SK-N-SH treated with all-trans-retinoic acid at 6 μM for 48 hours (cell line): ENCODE data around the gene RASSF4.

Experiments used
- ATAC-seq: fragments of 200-7000 bp; cut with Tn5 transposase; 3 replicates; pipeline ENCODE4 v1.9.1; 2020; ENCODE audit warnings: mild to moderate bottlenecking, moderate library complexity
- ARNTL ChIP-seq: fragments of 450-650 bp; formaldehyde crosslinking; IDR thresholded peaks from 2 replicates; pipeline ENCODE4 v1.5.0; 2020; ENCODE audit warnings: low read depth, mild to moderate bottlenecking, moderate library complexity, borderline replicate concordance
- BACH2 ChIP-seq: fragments of 250-450 bp; sonication (Bioruptor Pico); IDR thresholded peaks from 2 replicates; pipeline ENCODE4 v1.9.0; 2021; ENCODE audit warnings: mild to moderate bottlenecking, borderline replicate concordance
- CSDC2 ChIP-seq: fragments of 250-450 bp; sonication (Bioruptor Pico); IDR thresholded peaks from 2 replicates; pipeline ENCODE4 v1.5.0; 2020; ENCODE audit warnings: mild to moderate bottlenecking, moderate library complexity
- GLIS3 ChIP-seq: fragments of 250-450 bp; sonication (Bioruptor Pico); IDR thresholded peaks from 2 replicates; pipeline ENCODE4 v1.5.0; 2020; ENCODE audit warnings: mild to moderate bottlenecking, moderate library complexity
- OSR1 ChIP-seq: fragments of 250-450 bp; sonication (Bioruptor Pico); IDR thresholded peaks from 2 replicates; pipeline ENCODE4 v1.8.0; 2022; ENCODE audit warnings: moderate library complexity, mild to moderate bottlenecking, inconsistent platforms
- PPARA ChIP-seq: fragments of 250-450 bp; sonication (Bioruptor Pico); IDR thresholded peaks from 2 replicates; pipeline ENCODE4 v1.5.0; 2020; ENCODE audit warnings: mild to moderate bottlenecking, borderline replicate concordance
- RARB ChIP-seq: fragments of 250-450 bp; sonication (Bioruptor Pico); IDR thresholded peaks from 2 replicates; pipeline ENCODE4 v1.8.0; 2021; ENCODE audit warnings: mild to moderate bottlenecking, moderate library complexity
- SNAI2 ChIP-seq: fragments of 250-450 bp; sonication (Bioruptor Pico); IDR thresholded peaks from 2 replicates; pipeline ENCODE4 v1.5.0; 2020; ENCODE audit warnings: mild to moderate bottlenecking, moderate library complexity
- TCF4 ChIP-seq: fragments of 250-450 bp; sonication (Bioruptor Pico); IDR thresholded peaks from 2 replicates; pipeline ENCODE4 v1.8.0; 2021; ENCODE audit warnings: mild to moderate bottlenecking, moderate library complexity, borderline replicate concordance
- TOX ChIP-seq: fragments of 250-450 bp; sonication (Bioruptor Pico); IDR thresholded peaks from 2 replicates; pipeline ENCODE4 v1.8.0; 2021; ENCODE audit warnings: mild to moderate bottlenecking, moderate library complexity, borderline replicate concordance
- ZC3H10 ChIP-seq: fragments of 250-450 bp; sonication (Bioruptor Pico); IDR thresholded peaks from 2 replicates; pipeline ENCODE4 v1.5.1; 2021; ENCODE audit warnings: mild to moderate bottlenecking, moderate library complexity
- ZFP3 ChIP-seq: fragments of 250-450 bp; sonication (Bioruptor Pico); IDR thresholded peaks from 2 replicates; pipeline ENCODE4 v1.5.0; 2020; ENCODE audit warnings: mild to moderate bottlenecking, moderate library complexity
- ZFP30 ChIP-seq: fragments of 450-650 bp; formaldehyde crosslinking; IDR thresholded peaks from 2 replicates; pipeline ENCODE4 v1.5.0; 2022; ENCODE audit warnings: mild to moderate bottlenecking, moderate library complexity
- ZNF565 ChIP-seq: fragments of 450-650 bp; formaldehyde crosslinking; conservative IDR thresholded peaks from 2 replicates; pipeline ENCODE4 v1.5.0; 2020; ENCODE audit warnings: low read depth, mild to moderate bottlenecking, moderate library complexity
- ZNF70 ChIP-seq: fragments of 450-650 bp; formaldehyde crosslinking; IDR thresholded peaks from 2 replicates; pipeline ENCODE4 v1.5.0; 2020; ENCODE audit warnings: mild to moderate bottlenecking, moderate library complexity
- ZNF8 ChIP-seq: fragments of 450-650 bp; formaldehyde crosslinking; IDR thresholded peaks from 2 replicates; pipeline ENCODE4 v1.5.0; 2020; ENCODE audit warnings: mild to moderate bottlenecking, moderate library complexity
- TF ChIP-seq, protein P1 (sequence below): fragments of 250-450 bp; sonication (Bioruptor Pico); IDR thresholded peaks from 2 replicates; pipeline ENCODE4 v1.5.1; 2020; ENCODE audit warnings: low read depth, mild to moderate bottlenecking, moderate library complexity
- TF ChIP-seq, protein P2 (sequence below): fragments of 250-450 bp; sonication (Bioruptor Pico); IDR thresholded peaks from 2 replicates; pipeline ENCODE4 v1.5.1; 2021; ENCODE audit warnings: mild to moderate bottlenecking, moderate library complexity
- TF ChIP-seq, protein P3 (sequence below): fragments of 250-450 bp; sonication (Bioruptor Pico); IDR thresholded peaks from 2 replicates; pipeline ENCODE4 v1.8.0; 2020; ENCODE audit warnings: mild to moderate bottlenecking, moderate library complexity, borderline replicate concordance
- TF ChIP-seq, protein P4 (sequence below): fragments of 250-450 bp; sonication (Bioruptor Pico); IDR thresholded peaks from 2 replicates; pipeline ENCODE4 v1.8.0; 2021; ENCODE audit warnings: low read depth, mild to moderate bottlenecking, moderate library complexity, borderline replicate concordance
- TF ChIP-seq, protein P5 (sequence below): fragments of 250-450 bp; sonication (Bioruptor Pico); IDR thresholded peaks from 2 replicates; pipeline ENCODE4 v1.5.0; 2020; ENCODE audit warnings: mild to moderate bottlenecking, moderate library complexity

The RASSF4 gene

DNA sequence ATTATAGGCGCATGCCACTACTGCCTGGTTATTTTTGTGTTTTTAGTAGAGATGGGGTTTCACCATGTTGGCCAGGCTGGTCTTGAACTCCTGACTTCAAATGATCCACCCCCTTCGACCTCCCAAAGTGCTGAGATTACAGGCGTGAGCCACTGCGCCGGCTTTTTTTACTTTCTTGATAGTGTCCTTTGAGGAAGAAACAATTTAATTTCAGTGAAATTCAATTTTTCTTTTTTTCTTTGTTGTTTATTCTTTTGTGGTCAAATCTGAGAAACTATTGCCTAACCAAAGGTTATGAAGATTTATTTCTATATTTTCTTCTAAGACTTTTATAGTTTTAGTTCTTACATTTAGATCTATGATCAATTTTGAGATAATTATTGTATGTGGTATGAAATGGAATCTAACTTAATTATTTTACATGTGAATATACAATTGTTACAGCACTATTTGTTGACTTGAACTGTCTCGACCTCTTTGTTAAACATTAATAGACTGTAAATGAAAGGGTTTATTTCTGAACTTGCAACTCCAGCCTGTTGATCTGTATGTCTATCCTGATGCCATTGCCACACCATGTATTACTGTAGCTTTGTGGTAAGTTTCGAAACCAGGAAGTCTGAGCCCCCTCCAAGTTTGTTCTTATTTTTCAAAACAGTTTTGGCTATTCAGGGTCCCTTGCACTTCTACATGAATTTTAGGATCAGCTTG is 19.8 kb upstream of the RASSF4 start:
- TF ChIP-seq, protein P1, sequence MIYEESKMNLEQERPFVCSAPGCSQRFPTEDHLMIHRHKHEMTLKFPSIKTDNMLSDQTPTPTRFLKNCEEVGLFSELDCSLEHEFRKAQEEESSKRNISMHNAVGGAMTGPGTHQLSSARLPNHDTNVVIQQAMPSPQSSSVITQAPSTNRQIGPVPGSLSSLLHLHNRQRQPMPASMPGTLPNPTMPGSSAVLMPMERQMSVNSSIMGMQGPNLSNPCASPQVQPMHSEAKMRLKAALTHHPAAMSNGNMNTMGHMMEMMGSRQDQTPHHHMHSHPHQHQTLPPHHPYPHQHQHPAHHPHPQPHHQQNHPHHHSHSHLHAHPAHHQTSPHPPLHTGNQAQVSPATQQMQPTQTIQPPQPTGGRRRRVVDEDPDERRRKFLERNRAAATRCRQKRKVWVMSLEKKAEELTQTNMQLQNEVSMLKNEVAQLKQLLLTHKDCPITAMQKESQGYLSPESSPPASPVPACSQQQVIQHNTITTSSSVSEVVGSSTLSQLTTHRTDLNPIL = no peak
- TF ChIP-seq RARB (no peak), CSDC2 (CRISPR knock-in tag) (no peak), TCF4 (CRISPR knock-in tag) (no peak), OSR1 (CRISPR knock-in tag) (no peak), ZNF565 (CRISPR knock-in tag) (no peak), ARNTL (CRISPR knock-in tag) (no peak), TOX (CRISPR knock-in tag) (no peak), SNAI2 (CRISPR knock-in tag) (no peak), ZFP3 (no peak), ZNF70 (no peak), BACH2 (CRISPR knock-in tag) (no peak), ZFP30 (CRISPR knock-in tag) (no peak), ZC3H10 (no peak), PPARA (CRISPR knock-in tag) (no peak)
- TF ChIP-seq, protein P2, sequence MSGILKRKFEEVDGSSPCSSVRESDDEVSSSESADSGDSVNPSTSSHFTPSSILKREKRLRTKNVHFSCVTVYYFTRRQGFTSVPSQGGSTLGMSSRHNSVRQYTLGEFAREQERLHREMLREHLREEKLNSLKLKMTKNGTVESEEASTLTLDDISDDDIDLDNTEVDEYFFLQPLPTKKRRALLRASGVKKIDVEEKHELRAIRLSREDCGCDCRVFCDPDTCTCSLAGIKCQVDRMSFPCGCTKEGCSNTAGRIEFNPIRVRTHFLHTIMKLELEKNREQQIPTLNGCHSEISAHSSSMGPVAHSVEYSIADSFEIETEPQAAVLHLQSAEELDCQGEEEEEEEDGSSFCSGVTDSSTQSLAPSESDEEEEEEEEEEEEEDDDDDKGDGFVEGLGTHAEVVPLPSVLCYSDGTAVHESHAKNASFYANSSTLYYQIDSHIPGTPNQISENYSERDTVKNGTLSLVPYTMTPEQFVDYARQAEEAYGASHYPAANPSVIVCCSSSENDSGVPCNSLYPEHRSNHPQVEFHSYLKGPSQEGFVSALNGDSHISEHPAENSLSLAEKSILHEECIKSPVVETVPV = no peak
- TF ChIP-seq, protein P3, sequence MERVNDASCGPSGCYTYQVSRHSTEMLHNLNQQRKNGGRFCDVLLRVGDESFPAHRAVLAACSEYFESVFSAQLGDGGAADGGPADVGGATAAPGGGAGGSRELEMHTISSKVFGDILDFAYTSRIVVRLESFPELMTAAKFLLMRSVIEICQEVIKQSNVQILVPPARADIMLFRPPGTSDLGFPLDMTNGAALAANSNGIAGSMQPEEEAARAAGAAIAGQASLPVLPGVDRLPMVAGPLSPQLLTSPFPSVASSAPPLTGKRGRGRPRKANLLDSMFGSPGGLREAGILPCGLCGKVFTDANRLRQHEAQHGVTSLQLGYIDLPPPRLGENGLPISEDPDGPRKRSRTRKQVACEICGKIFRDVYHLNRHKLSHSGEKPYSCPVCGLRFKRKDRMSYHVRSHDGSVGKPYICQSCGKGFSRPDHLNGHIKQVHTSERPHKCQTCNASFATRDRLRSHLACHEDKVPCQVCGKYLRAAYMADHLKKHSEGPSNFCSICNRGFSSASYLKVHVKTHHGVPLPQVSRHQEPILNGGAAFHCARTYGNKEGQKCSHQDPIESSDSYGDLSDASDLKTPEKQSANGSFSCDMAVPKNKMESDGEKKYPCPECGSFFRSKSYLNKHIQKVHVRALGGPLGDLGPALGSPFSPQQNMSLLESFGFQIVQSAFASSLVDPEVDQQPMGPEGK (CRISPR knock-in tag) = no peak
- TF ChIP-seq, protein P4, sequence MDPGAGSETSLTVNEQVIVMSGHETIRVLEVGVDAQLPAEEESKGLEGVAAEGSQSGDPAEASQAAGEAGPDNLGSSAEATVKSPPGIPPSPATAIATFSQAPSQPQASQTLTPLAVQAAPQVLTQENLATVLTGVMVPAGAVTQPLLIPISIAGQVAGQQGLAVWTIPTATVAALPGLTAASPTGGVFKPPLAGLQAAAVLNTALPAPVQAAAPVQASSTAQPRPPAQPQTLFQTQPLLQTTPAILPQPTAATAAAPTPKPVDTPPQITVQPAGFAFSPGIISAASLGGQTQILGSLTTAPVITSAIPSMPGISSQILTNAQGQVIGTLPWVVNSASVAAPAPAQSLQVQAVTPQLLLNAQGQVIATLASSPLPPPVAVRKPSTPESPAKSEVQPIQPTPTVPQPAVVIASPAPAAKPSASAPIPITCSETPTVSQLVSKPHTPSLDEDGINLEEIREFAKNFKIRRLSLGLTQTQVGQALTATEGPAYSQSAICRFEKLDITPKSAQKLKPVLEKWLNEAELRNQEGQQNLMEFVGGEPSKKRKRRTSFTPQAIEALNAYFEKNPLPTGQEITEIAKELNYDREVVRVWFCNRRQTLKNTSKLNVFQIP (CRISPR knock-in tag) = no peak
- no peak for ATAC-seq

DNA sequence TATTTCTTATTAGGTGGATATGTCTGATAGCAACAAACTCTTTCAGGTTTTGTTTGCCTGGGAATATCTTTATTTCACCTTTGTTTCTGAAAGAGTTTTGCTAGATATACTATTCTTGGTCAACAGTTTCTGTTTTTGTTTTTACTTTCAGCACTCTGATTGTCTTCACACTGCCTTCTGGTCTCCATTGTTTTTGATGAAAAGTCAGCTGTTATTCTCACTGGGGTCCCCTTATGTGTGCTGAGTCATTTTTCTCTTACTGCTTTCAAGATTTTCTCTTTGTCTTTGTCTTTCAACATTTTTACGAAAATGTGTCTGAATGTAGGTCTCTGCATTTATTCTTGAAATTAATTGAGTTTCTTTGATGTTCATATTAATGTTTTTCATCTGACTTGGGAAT is 15.2 kb upstream of the RASSF4 start:
- ATAC-seq = no peak
- TF ChIP-seq TCF4 (CRISPR knock-in tag) = no peak
- TF ChIP-seq OSR1 (CRISPR knock-in tag) = no peak
- no peak for TF ChIP-seq ZC3H10
- TF ChIP-seq ZNF70 = no peak
- TF ChIP-seq, protein P4 (CRISPR knock-in tag) = no peak
- no peak for TF ChIP-seq BACH2 (CRISPR knock-in tag)
- TF ChIP-seq RARB = no peak
- TF ChIP-seq, protein P5, sequence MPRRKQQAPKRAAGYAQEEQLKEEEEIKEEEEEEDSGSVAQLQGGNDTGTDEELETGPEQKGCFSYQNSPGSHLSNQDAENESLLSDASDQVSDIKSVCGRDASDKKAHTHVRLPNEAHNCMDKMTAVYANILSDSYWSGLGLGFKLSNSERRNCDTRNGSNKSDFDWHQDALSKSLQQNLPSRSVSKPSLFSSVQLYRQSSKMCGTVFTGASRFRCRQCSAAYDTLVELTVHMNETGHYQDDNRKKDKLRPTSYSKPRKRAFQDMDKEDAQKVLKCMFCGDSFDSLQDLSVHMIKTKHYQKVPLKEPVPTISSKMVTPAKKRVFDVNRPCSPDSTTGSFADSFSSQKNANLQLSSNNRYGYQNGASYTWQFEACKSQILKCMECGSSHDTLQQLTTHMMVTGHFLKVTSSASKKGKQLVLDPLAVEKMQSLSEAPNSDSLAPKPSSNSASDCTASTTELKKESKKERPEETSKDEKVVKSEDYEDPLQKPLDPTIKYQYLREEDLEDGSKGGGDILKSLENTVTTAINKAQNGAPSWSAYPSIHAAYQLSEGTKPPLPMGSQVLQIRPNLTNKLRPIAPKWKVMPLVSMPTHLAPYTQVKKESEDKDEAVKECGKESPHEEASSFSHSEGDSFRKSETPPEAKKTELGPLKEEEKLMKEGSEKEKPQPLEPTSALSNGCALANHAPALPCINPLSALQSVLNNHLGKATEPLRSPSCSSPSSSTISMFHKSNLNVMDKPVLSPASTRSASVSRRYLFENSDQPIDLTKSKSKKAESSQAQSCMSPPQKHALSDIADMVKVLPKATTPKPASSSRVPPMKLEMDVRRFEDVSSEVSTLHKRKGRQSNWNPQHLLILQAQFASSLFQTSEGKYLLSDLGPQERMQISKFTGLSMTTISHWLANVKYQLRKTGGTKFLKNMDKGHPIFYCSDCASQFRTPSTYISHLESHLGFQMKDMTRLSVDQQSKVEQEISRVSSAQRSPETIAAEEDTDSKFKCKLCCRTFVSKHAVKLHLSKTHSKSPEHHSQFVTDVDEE (CRISPR knock-in tag) = no peak
- TF ChIP-seq, protein P1 = no peak
- no peak for TF ChIP-seq ARNTL (CRISPR knock-in tag)
- TF ChIP-seq, protein P2 = no peak
- no peak for TF ChIP-seq ZNF565 (CRISPR knock-in tag)
- no peak for TF ChIP-seq ZNF8 (CRISPR knock-in tag)
- TF ChIP-seq TOX (CRISPR knock-in tag) = no peak
- TF ChIP-seq ZFP3 = no peak
- no peak for TF ChIP-seq GLIS3 (CRISPR knock-in tag)
- TF ChIP-seq PPARA (CRISPR knock-in tag) = no peak
